Islet of Langerhans (tissue), 1 donor: ENCODE measurements around the gene MZF1.

ENCODE experiments used
- FAIRE-seq: peaks from one replicate; lab custom pipeline; 2011; peaks lifted over from hg19 to GRCh38; lab: Jason Lieb, UNC

MZF1 gene

GRCh38 chr19:58569943-58570670 lies 3.0 kb downstream of the MZF1 start:
- FAIRE-seq: no peak

GRCh38 chr19:58569191-58569942 lies 3.8 kb downstream of the MZF1 start:
- no peak for FAIRE-seq

DNA sequence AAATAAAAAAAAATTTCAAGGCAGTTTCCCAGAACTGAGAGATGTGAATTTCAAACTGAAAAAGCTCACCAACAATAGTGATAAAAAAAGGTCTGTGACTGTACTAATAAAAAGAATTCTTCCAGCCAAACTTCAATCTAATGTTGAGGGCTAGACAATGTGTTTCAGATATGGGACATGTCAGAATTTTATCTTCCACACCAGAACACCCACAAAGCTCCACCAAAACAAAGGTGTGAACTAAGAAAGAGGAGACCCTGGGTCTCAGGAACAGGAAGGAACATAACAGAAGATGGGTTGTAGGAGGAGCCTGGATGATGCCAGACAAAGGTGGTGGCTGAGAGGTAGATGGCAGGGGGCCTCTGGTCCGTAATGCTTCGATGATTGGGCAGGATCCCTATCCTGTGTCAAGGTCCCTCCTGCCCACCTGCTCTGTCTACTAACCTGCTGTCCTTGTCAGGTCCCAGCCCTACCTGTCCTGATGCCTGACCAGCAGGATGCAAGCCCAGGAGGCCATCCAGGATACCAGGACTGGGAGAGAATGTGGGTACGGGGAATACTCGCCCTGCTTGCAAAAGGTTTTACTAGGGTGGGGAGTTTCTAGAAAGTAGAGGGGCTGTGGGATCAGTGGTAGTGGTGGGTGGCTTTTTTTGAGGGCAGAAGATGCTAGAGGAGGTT lies 4.5 kb downstream of the MZF1 start:
- FAIRE-seq: no peak

DNA sequence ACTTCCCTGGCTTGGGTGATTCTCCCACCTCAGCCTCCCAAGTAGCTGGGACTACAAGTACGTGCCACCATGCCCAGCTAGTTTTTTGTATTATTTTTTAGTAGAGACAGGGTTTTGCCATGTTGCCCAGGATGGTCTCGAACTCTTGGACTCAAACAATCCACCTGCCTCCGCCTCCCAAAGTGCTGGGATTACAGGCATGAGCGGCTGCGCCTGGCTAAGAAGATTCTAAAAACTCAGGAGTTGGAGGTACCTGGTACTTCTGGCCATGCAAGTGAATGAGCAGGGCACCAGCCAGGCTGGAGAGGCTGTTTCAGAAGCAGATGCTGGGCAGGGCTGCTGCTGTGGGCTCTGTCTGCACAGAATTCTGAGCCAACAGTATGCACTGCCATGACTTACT lies 6.1 kb downstream of the MZF1 start:
- FAIRE-seq: no peak

DNA sequence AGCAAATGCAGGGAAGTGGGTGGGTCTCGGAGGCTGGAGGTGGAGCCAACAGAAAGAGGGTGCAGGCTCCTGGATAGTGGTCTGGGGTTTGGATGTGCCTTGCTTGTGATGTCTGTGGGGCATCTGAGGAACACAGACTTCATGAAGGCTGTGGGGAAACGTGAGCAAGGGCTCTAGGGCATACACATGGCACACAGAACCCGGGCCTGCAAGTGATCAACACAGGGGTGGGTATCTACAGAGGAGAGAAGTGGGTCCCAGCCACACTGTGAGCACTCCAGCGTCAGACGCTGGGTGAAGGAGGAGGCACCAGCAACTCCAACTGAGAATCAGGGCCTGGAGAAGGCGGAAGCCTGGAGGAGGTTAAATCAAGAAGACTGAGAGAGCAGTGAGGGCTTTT lies 9.3 kb downstream of the MZF1 start:
- no peak for FAIRE-seq

DNA sequence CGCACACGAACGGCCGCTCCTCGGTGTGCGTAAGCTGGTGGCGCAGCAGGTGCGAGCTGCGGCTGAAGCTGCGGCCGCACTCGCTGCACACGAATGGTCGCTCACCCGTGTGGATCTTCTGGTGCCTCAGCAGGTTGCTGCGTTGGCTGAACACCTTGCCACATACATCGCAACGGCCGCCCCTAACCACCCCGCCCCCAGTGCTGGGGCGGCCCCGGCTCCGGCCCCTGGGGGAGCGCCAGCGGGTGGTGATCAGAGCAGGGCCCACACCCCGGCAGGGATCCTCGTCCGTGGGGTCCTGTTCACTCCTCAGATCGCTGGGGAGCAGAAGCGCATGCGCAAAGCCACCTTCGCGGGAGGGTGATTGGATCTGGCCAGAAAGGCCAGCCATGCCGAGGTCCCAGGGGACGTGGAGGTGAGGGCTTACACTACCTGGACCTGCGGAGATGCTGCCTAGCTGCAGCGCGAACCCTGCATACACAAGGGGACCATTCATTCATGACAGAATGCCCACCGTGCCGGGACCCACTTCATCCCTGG lies 10.0 kb downstream of the MZF1 start:
- FAIRE-seq: no peak

DNA sequence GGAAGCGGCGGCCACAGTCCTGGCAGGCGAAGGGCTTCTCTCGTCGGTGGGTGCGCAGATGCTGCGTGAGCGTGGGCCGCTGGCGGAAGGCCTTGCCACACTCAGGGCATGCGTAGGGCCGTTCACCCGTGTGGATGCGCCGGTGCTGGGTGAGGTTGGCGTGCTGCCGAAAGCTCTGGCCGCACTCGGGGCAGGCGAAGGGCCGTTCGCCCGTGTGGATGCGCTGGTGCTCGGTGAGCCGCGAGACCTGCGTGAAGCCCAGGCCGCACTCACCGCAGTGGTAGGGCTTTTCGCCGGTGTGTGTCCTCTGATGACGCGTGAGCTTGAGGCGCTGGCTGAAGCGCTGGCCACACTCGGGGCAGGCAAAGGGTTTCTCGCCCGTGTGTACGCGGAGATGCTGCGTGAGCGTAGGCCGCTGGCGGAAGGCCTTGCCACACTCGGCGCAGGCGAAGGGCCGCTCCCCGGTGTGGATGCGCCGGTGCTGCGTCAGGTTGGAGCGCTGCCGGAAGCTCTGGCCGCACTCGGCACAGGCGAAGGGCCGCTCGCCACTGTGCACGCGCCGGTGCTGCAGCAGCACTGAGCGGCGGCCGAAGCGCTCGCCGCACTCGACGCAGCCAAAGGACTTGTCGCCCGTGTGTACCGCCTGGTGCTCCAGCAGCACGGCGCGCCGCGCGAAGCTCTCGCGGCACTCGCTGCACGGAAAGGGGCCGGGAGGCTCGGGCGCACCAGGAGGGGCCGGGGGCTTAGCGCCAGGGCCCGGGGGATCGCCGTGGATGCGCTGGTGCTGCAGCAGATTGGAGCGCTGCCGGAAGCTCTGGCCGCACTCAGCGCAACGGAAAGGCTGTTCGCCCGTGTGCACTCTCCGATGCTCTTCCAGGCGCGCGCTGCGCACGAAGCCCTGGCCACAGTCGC lies 10.8 kb downstream of the MZF1 start:
- no peak for FAIRE-seq

GRCh38 chr19:58561373-58562121 lies 11.6 kb downstream of the MZF1 start:
- FAIRE-seq: no peak

DNA sequence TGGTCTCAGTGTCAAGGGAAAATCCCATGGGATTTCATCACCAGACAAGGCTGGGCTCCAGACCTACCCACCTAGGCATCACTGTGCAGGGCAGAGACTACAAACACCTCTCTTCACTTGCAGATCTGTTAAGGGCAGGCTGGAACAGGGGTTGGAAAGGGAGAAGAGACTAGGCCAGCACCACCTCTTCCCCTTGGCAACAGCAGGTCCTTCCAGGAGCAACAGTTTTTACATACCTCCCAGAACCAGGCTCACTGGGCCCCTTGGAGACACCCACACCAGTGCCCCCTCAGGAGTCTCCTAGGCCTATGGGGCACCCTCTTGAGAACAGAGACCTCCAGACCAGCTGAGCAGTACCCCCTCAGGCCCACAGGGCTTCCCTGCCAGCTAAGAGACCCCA lies 12.2 kb downstream of the MZF1 start:
- no peak for FAIRE-seq

DNA sequence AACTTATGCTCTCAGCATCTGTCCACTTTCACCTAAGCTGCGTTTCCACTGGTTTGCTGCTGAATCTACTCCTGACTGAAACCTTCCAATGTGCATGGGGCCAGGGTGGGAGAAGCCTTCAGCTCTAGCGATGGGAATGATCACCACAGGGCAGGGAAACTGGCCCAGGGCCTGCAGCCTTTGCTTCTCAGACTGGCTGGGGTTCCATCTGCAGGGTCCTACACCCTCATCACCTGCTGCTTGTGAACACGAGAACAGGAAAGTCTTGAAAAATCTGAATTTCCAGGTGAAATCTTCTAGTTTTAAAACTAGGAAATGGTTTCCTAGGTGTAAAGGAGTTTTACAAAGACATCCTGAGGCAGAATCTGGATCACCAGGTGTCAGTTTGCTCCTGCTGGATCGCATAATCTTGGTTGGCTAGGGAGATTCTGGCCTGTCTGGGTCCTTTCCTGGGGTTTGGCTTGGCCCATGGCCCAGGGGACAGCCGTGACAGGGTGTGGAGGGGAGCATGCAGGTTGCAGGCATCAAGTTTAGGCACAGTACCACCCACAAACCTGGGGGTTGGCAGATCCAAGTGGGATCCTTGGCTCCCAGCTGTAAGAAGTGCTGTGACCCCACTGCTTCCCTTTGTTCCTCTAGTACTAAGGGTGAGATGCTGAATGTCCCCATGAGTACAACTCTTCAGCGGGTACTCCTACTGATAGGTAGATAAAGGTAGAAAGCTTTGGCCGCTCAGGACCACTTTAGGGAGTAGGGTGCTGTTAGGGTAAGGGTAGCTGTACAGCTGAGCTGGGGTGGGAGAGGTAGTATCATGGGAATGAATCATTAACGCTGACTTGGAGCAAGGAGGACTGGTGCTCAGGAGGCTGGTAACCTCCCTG lies 12.9 kb downstream of the MZF1 start:
- FAIRE-seq: no peak

- FAIRE-seq: no peak
Measured at GRCh38 chr19:58559275-58560006, 13.7 kb downstream of the MZF1 start.

DNA sequence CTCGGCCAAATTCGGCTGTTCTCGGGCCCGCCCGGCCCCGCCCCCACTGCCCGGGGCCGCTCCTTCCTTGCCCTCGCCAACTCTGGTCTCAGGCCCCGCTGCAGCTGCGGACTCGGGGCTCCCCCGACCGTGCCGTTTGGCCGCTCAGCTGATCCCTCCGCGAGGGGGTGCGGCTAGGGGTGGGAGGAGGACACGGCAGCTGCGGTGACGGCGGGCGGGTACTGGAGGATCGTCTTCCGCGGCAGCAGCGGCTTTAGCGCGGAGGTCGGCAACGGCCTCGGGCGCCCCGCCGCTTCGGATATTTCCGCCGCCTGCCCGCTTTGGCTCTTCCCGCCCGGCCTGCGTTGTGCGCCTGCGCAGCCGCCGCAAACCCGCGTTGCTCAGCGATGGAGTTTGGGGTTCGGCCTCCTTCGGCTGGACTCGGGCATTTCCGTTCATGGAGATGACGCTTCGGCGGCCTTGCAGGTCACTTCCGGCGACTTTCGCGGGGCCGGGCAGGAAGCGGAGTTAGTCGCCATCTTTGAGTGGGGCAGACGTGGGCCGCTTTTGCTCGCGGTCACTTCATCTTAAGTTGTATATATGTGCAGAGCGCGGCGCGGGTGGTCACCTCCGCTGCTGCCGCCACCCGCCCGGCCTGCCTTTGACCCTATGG lies 14.4 kb downstream of the MZF1 start:
- FAIRE-seq: peak; percentile 90

- FAIRE-seq: no peak
Measured at GRCh38 chr19:58558066-58558622, 15.0 kb downstream of the MZF1 start, which contains the start of gene UBE2M. UBE2M (minus strand) TSS chr19:58558611; CDS start chr19:58558381, 230 bp downstream.

GRCh38 chr19:58557221-58558065 lies 15.7 kb downstream of the MZF1 start:
- FAIRE-seq: no peak

GRCh38 chr19:58556622-58557220 lies 16.4 kb downstream of the MZF1 start:
- no peak for FAIRE-seq

GRCh38 chr19:58555920-58556621 lies 17.1 kb downstream of the MZF1 start:
- no peak for FAIRE-seq
